Measurements from ENCODE around the gene FBXO28.

DNA sequence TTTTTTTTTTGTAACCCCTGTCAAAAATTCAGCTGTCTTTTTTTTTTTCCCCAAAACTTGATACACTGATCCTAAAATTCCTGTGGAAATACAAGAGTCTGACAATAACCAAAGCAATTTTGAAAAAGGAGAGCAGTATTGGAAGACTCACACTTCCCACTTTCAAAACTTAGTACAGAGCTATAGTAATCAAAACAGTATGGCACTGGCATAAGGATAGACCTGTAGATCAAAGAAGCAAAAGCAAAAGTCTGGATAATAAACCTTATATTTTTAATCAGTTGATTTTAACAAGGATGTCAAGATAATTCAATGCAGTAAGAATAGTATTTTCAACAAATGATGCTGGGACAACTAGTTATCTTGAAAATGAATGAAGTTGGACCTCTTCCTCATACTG lies 17.3 kb downstream of the FBXO28 start:
- TF ChIP-seq EZH2 (IDR thresholded peaks at IDR 0.05) (no peak), POLR2AphosphoS5 (IDR thresholded peaks at IDR 0.05; ENCODE audit: borderline replicate concordance, low read depth, low read length) (no peak)

Data from SK-N-MC (cell line).